DND-41 (cell line): ENCODE data around the gene ZCCHC24.
A peak's percentile ranks its signal among the peaks of the same experiment; 100 is the strongest.

ENCODE experiments used
- ATAC-seq: fragments of 200-7000 bp; cut with Tn5 transposase; 3 replicates; pipeline ENCODE4 v1.9.1; 2021; ENCODE audit warnings: low read depth; ENCODE audit not compliant: insufficient read depth
- DNase-seq: peaks from one replicate; pipeline ENCODE4 v3.0.0-alpha.2; 2020
- H2AFZ ChIP-seq: 2 replicates; pipeline ENCODE4 v1.6.0; 2012; ENCODE audit warnings: low read depth, low read length
- H3K27ac ChIP-seq: 2 replicates; pipeline ENCODE4 v1.5.1; 2012; ENCODE audit warnings: low read length, inconsistent platforms
- H3K27me3 ChIP-seq: fragments of 200-600 bp; sonication (generic); 2 replicates; pipeline ENCODE4 v1.6.0; 2012; ENCODE audit warnings: low read length, mild to moderate bottlenecking, inconsistent platforms; ENCODE audit not compliant: insufficient read depth, poor library complexity
- H3K36me3 ChIP-seq: 2 replicates; pipeline ENCODE4 v1.5.1; 2012; ENCODE audit warnings: low read length, inconsistent platforms; ENCODE audit not compliant: insufficient read depth
- H3K4me1 ChIP-seq: 2 replicates; pipeline ENCODE4 v1.5.1; 2012; ENCODE audit warnings: mild to moderate bottlenecking, low read length; ENCODE audit not compliant: insufficient read depth
- H3K4me2 ChIP-seq: 2 replicates; pipeline ENCODE4 v1.6.0; 2012; ENCODE audit warnings: mild to moderate bottlenecking, moderate library complexity, low read length, inconsistent platforms; ENCODE audit not compliant: insufficient read depth
- H3K4me3 ChIP-seq, 2 experiments: fragments of 200-600 bp in 1 of 2; shearing (Covaris generic) in 1 of 2; 2 replicates each; pipeline ENCODE4 v1.5.1; 2012 to 2016; ENCODE audit warnings: inconsistent platforms in 2 of 2, low read length in 2 of 2, mild to moderate bottlenecking in 2 of 2, low read depth in 1 of 2, moderate library complexity in 1 of 2
- H3K79me2 ChIP-seq: 2 replicates; pipeline ENCODE4 v1.6.0; 2012; ENCODE audit warnings: low read length, inconsistent platforms; ENCODE audit not compliant: insufficient read depth
- H3K9ac ChIP-seq: 2 replicates; pipeline ENCODE4 v1.6.0; 2012; ENCODE audit warnings: low read depth, mild to moderate bottlenecking, inconsistent platforms, low read length, moderate library complexity
- H3K9me3 ChIP-seq: 2 replicates; pipeline ENCODE4 v1.5.1; 2012; ENCODE audit warnings: low read length, moderate library complexity, mild to moderate bottlenecking, inconsistent platforms; ENCODE audit not compliant: insufficient read depth, severe bottlenecking
- H4K20me1 ChIP-seq: 2 replicates; pipeline ENCODE4 v1.6.0; 2012; ENCODE audit warnings: low read length; ENCODE audit not compliant: insufficient read depth
- EZH2 ChIP-seq: IDR thresholded peaks from 3 replicates; pipeline ENCODE4 v1.6.1; 2012; ENCODE audit warnings: borderline replicate concordance, low read depth, mild to moderate bottlenecking, moderate library complexity, low read length, inconsistent platforms; ENCODE audit not compliant: severe bottlenecking
- TF ChIP-seq, protein P1 (sequence below): IDR thresholded peaks from 2 replicates; pipeline ENCODE4 v1.5.1; 2012; ENCODE audit warnings: borderline replicate concordance, low read length, moderate library complexity, mild to moderate bottlenecking; ENCODE audit not compliant: poor library complexity, severe bottlenecking; ENCODE audit errors: extremely low read depth

ZCCHC24 gene

GRCh38 chr10:79351332-79351731 lies 94.1 kb downstream of the ZCCHC24 start:
- TF ChIP-seq EZH2, result no peak
- TF ChIP-seq, protein P1, sequence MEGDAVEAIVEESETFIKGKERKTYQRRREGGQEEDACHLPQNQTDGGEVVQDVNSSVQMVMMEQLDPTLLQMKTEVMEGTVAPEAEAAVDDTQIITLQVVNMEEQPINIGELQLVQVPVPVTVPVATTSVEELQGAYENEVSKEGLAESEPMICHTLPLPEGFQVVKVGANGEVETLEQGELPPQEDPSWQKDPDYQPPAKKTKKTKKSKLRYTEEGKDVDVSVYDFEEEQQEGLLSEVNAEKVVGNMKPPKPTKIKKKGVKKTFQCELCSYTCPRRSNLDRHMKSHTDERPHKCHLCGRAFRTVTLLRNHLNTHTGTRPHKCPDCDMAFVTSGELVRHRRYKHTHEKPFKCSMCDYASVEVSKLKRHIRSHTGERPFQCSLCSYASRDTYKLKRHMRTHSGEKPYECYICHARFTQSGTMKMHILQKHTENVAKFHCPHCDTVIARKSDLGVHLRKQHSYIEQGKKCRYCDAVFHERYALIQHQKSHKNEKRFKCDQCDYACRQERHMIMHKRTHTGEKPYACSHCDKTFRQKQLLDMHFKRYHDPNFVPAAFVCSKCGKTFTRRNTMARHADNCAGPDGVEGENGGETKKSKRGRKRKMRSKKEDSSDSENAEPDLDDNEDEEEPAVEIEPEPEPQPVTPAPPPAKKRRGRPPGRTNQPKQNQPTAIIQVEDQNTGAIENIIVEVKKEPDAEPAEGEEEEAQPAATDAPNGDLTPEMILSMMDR, result no peak
- no peak overlapping the region for H3K4me2 ChIP-seq
- DNase-seq (no peak), ATAC-seq (no peak)
- H3K79me2 ChIP-seq, result peaks cover 38% of the 10 kb centered on the region
- H3K9me3 ChIP-seq, result no peaks in the 10 kb centered on the region
- peaks cover 75% of the 10 kb centered on the region for H3K36me3 ChIP-seq
- no peak overlapping the region for H3K4me3 ChIP-seq
- no peak overlapping the region for H3K9ac ChIP-seq
- H3K27me3 ChIP-seq, result no peaks in the 10 kb centered on the region
- no peak overlapping the region for H3K27ac ChIP-seq
- peaks cover 76% of the 10 kb centered on the region for H4K20me1 ChIP-seq
- no peak overlapping the region for H2AFZ ChIP-seq
- H3K4me1 ChIP-seq, result peaks cover 42% of the 10 kb centered on the region

GRCh38 chr10:79350407-79351154 lies 94.8 kb downstream of the ZCCHC24 start:
- Histone ChIP-seq H3K79me2 (peaks cover 38% of the 10 kb centered on the region), H3K27ac (no peak overlapping the region), H3K4me2 (peak overlapping the region; percentile 85), H3K9me3 (no peaks in the 10 kb centered on the region), H4K20me1 (peaks cover 70% of the 10 kb centered on the region), H3K36me3 (peaks cover 69% of the 10 kb centered on the region), H3K9ac (no peak overlapping the region), H3K4me1 (peaks cover 42% of the 10 kb centered on the region), H2AFZ (no peak overlapping the region), H3K4me3 (no peak overlapping the region), H3K27me3 (no peaks in the 10 kb centered on the region)
- ATAC-seq (no peak), DNase-seq (no peak)
- TF ChIP-seq, protein P1, result no peak
- TF ChIP-seq EZH2, result no peak

- H2AFZ ChIP-seq, result no peak overlapping the region
- DNase-seq (no peak), ATAC-seq (no peak)
- H3K27ac ChIP-seq, result no peak overlapping the region
- peaks cover 42% of the 10 kb centered on the region for H3K4me1 ChIP-seq
- H4K20me1 ChIP-seq, result peaks cover 70% of the 10 kb centered on the region
- peaks cover 38% of the 10 kb centered on the region for H3K79me2 ChIP-seq
- H3K4me3 ChIP-seq, result peak overlapping the region in 1 of 2 experiments; percentile 81; a peak in 1 of 4 replicates
- peak overlapping the region; percentile 99; the same call in 1 of the 2 replicates for H3K9ac ChIP-seq
- H3K9me3 ChIP-seq, result no peaks in the 10 kb centered on the region
- peak overlapping the region; percentile 85 for H3K4me2 ChIP-seq
- no peaks in the 10 kb centered on the region for H3K27me3 ChIP-seq
- peaks cover 67% of the 10 kb centered on the region for H3K36me3 ChIP-seq
- TF ChIP-seq, protein P1, result no peak
- no peak for TF ChIP-seq EZH2
These were observed 95.5 kb downstream of the ZCCHC24 start for GRCh38 chr10:79349766-79350406.
